Measurements from ENCODE around the gene SPRR1A. TPM values are rescaled to one million over a fixed set of nuclear protein-coding genes. Genes with fewer than 3 reads are reported as not detected.

Gene SPRR1A
- total and polyA plus RNA-seq, 2 of the 13 experiments (the other 11 are each of a cell fraction or from before 2014, with no cell fraction given) = not detected

- TF ChIP-seq ZNF275 (CRISPR knock-in tag; IDR thresholded peaks at IDR 0.05; ENCODE audit: borderline replicate concordance) = no peak
Measured at GRCh38 chr1:153035211-153035610, 51.3 kb downstream of the SPRR1A start (continued).

Small RNA genes within 50 kb of the gene (small RNA-seq; reads per million reads assigned to genes)
- 0 reads per million in 3 experiments for gene AL356867.1 (ENCODE audit: insufficient read depth in 2 of 3, insufficient read length in 3 of 3, low read depth in 2 of 3, low replicate concordance in 1 of 3)
- gene RF00322 (ENCODE audit: insufficient read depth in 2 of 3, insufficient read length in 3 of 3, low read depth in 2 of 3, low replicate concordance in 1 of 3) = 0 reads per million in 3 experiments
- gene SPRR1A (ENCODE audit: insufficient read depth in 2 of 3, insufficient read length in 3 of 3, low read depth in 2 of 3, low replicate concordance in 1 of 3) = 0 reads per million in 3 experiments

Other genes starting within 250 kb of the SPRR1A start
- not detected in 2 replicates for gene KPRP, start 226.1 kb upstream of the SPRR1A start, total RNA-seq (2016; rRNA removed; fragmentation: Illumina TruSeq; extraction: Trizol)
- gene KPRP, start 226.1 kb upstream of the SPRR1A start, polyA plus RNA-seq (2011; rRNA removed) = not detected in 2 replicates
- not detected in 2 replicates for gene LCE1F, start 208.9 kb upstream of the SPRR1A start, total RNA-seq (2016; rRNA removed; fragmentation: Illumina TruSeq; extraction: Trizol)
- not detected in 2 replicates for gene LCE1F, start 208.9 kb upstream of the SPRR1A start, polyA plus RNA-seq (2011; rRNA removed)
- gene LCE1E, start 197.8 kb upstream of the SPRR1A start, total RNA-seq (2016; rRNA removed; fragmentation: Illumina TruSeq; extraction: Trizol) = not detected in 2 replicates
- 0.12 TPM in 2 replicates for gene LCE1E, start 197.8 kb upstream of the SPRR1A start, polyA plus RNA-seq (2011; rRNA removed)
- gene LCE1D, start 187.4 kb upstream of the SPRR1A start, total RNA-seq (2016; rRNA removed; fragmentation: Illumina TruSeq; extraction: Trizol) = not detected in 2 replicates
- not detected in 2 replicates for gene LCE1D, start 187.4 kb upstream of the SPRR1A start, polyA plus RNA-seq (2011; rRNA removed)
- gene LCE1C, start 177.4 kb upstream of the SPRR1A start, total RNA-seq (2016; rRNA removed; fragmentation: Illumina TruSeq; extraction: Trizol) = not detected in 2 replicates
- gene LCE1C, start 177.4 kb upstream of the SPRR1A start, polyA plus RNA-seq (2011; rRNA removed) = not detected in 2 replicates
- not detected in 2 replicates for gene LCE1B, start 172.1 kb upstream of the SPRR1A start, total RNA-seq (2016; rRNA removed; fragmentation: Illumina TruSeq; extraction: Trizol)
- not detected in 2 replicates for gene LCE1B, start 172.1 kb upstream of the SPRR1A start, polyA plus RNA-seq (2011; rRNA removed)
- not detected in 2 replicates for gene LCE1A, start 156.6 kb upstream of the SPRR1A start, total RNA-seq (2016; rRNA removed; fragmentation: Illumina TruSeq; extraction: Trizol)
- gene LCE1A, start 156.6 kb upstream of the SPRR1A start, polyA plus RNA-seq (2011; rRNA removed) = not detected in 2 replicates
- not detected in 2 replicates for gene LCE6A, start 141.2 kb upstream of the SPRR1A start, total RNA-seq (2016; rRNA removed; fragmentation: Illumina TruSeq; extraction: Trizol)
- gene LCE6A, start 141.2 kb upstream of the SPRR1A start, polyA plus RNA-seq (2011; rRNA removed) = not detected in 2 replicates
- gene LCE7A, start 124.1 kb upstream of the SPRR1A start, total RNA-seq (2016; rRNA removed; fragmentation: Illumina TruSeq; extraction: Trizol) = not detected in 2 replicates
- not detected in 2 replicates for gene LCE7A, start 124.1 kb upstream of the SPRR1A start, polyA plus RNA-seq (2011; rRNA removed)
- gene SMCP, start 105.8 kb upstream of the SPRR1A start, total RNA-seq (2016; rRNA removed; fragmentation: Illumina TruSeq; extraction: Trizol) = not detected in 2 replicates
- not detected in 2 replicates for gene SMCP, start 105.8 kb upstream of the SPRR1A start, polyA plus RNA-seq (2011; rRNA removed)
- not detected in 2 replicates for gene IVL, start 75.5 kb upstream of the SPRR1A start, total RNA-seq (2016; rRNA removed; fragmentation: Illumina TruSeq; extraction: Trizol)
- not detected in 2 replicates for gene IVL, start 75.5 kb upstream of the SPRR1A start, polyA plus RNA-seq (2011; rRNA removed)
- gene SPRR5, start 36.9 kb upstream of the SPRR1A start, total RNA-seq (2016; rRNA removed; fragmentation: Illumina TruSeq; extraction: Trizol) = not detected in 2 replicates
- not detected in 2 replicates for gene SPRR5, start 36.9 kb upstream of the SPRR1A start, polyA plus RNA-seq (2011; rRNA removed)
- gene SPRR4, start 13.4 kb upstream of the SPRR1A start, total RNA-seq (2016; rRNA removed; fragmentation: Illumina TruSeq; extraction: Trizol) = not detected in 2 replicates
- not detected in 2 replicates for gene SPRR4, start 13.4 kb upstream of the SPRR1A start, polyA plus RNA-seq (2011; rRNA removed)
- not detected in 2 replicates for gene SPRR3, start 17.7 kb downstream of the SPRR1A start, total RNA-seq (2016; rRNA removed; fragmentation: Illumina TruSeq; extraction: Trizol)
- gene SPRR3, start 17.7 kb downstream of the SPRR1A start, polyA plus RNA-seq (2011; rRNA removed) = not detected in 2 replicates
- not detected in 2 replicates for gene SPRR1B, start 47.1 kb downstream of the SPRR1A start, total RNA-seq (2016; rRNA removed; fragmentation: Illumina TruSeq; extraction: Trizol)
- not detected in 2 replicates for gene SPRR1B, start 47.1 kb downstream of the SPRR1A start, polyA plus RNA-seq (2011; rRNA removed)
- not detected in 2 replicates for gene SPRR2D, start 57.0 kb downstream of the SPRR1A start, total RNA-seq (2016; rRNA removed; fragmentation: Illumina TruSeq; extraction: Trizol)
- gene SPRR2D, start 57.0 kb downstream of the SPRR1A start, polyA plus RNA-seq (2011; rRNA removed) = not detected in 2 replicates
- gene SPRR2A, start 73.4 kb downstream of the SPRR1A start, total RNA-seq (2016; rRNA removed; fragmentation: Illumina TruSeq; extraction: Trizol) = not detected in 2 replicates
- gene SPRR2A, start 73.4 kb downstream of the SPRR1A start, polyA plus RNA-seq (2011; rRNA removed) = not detected in 2 replicates
- gene SPRR2B, start 87.5 kb downstream of the SPRR1A start, total RNA-seq (2016; rRNA removed; fragmentation: Illumina TruSeq; extraction: Trizol) = not detected in 2 replicates
- gene SPRR2B, start 87.5 kb downstream of the SPRR1A start, polyA plus RNA-seq (2011; rRNA removed) = not detected in 2 replicates
- gene SPRR2E, start 110.4 kb downstream of the SPRR1A start, total RNA-seq (2016; rRNA removed; fragmentation: Illumina TruSeq; extraction: Trizol) = not detected in 2 replicates
- gene SPRR2E, start 110.4 kb downstream of the SPRR1A start, polyA plus RNA-seq (2011; rRNA removed) = not detected in 2 replicates
- gene SPRR2F, start 129.4 kb downstream of the SPRR1A start, total RNA-seq (2016; rRNA removed; fragmentation: Illumina TruSeq; extraction: Trizol) = not detected in 2 replicates
- not detected in 2 replicates for gene SPRR2F, start 129.4 kb downstream of the SPRR1A start, polyA plus RNA-seq (2011; rRNA removed)
- not detected in 2 replicates for gene SPRR2G, start 166.8 kb downstream of the SPRR1A start, total RNA-seq (2016; rRNA removed; fragmentation: Illumina TruSeq; extraction: Trizol)
- not detected in 2 replicates for gene SPRR2G, start 166.8 kb downstream of the SPRR1A start, polyA plus RNA-seq (2011; rRNA removed)
- gene LELP1, start 219.3 kb downstream of the SPRR1A start, total RNA-seq (2016; rRNA removed; fragmentation: Illumina TruSeq; extraction: Trizol) = not detected in 2 replicates
- not detected in 2 replicates for gene LELP1, start 219.3 kb downstream of the SPRR1A start, polyA plus RNA-seq (2011; rRNA removed)
- gene PRR9, start 233.5 kb downstream of the SPRR1A start, total RNA-seq (2016; rRNA removed; fragmentation: Illumina TruSeq; extraction: Trizol) = not detected in 2 replicates
- not detected in 2 replicates for gene PRR9, start 233.5 kb downstream of the SPRR1A start, polyA plus RNA-seq (2011; rRNA removed)

Measured in HepG2 (cell line).